ENCODE measurements around the gene HNRNPC.
"Not testable (repeated sequence)": the region's sequence is repeated elsewhere in the genome, so short reads cannot be mapped to it uniquely, and the experiment has no call there.

The HNRNPC gene

DNA sequence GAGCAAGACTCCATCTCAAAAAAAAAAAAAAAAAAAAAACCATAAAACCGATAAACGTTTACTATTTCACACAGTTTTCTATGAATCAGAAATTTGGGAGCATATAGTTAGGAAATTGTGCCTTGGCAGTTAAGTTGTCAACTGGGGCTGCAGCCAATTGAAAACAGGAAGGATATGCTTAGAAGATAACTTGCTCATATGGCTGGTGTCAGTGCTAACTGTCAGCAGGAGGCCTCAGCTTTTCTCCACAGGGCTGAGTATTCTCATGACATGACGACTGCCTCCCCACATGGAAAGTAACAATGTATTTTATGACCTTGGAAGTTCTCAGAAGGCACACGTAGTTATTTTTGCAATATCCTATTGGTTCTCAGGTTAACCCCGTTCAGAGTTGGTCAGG, 83.8 kb downstream of the HNRNPC start:
- no peak for DNase-seq

DNA sequence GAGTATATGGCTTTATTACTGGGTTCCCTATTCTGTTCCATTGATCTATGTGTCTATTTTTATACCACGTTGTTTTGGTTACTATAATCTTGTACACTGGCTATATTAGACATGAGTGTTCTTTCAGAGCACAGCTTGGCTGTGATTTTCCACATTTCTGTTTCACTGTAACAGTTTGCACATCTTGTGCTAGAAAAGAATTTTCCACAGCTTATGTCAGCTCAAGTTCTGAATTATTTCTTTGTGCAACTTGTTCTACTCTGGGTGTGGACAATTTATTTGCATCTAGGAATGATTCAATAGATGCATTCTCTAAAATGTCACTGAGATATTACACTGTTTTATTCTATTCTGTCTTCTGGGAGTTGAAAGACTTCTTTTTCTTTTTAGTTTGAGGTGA, 85.0 kb downstream of the HNRNPC start:
- no peak for DNase-seq

DNA sequence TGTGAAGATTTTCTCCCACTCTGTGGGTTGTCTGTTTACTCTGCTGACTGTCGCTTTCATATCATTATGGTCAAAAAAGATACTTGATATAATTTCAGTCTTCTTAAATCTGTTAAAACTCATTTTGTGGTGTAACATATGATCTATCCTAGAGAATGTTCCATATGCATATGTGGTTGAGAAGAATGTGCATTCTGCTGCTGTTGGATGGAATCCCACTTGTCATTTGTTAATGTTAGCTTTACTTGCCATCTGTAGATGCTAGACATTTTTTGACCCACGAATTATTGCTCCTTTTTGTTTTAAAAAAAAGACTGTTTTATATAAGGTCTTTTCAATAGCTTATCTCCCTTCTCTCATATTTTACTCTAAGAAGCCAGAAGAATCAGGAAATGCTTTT, 87.1 kb downstream of the HNRNPC start:
- DNase-seq, result no peak

DNA sequence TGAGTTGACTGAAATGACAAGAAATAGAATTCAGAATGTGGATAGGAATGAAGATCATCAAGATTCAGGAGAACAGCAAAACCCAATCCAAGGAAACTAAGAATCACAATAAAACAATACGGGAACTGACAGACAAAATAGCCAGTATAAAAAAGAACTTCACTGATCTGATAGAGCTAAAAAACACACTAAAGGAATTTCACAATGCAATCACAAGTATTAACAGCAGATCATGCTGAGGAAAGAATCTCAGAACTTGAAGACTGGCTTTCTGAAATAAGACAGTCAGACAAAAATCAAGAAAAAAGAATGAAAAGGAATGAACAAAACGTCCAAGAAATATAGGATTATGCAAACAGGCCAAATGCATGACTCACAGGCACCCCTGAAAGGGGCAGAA, 98.1 kb downstream of the HNRNPC start:
- DNase-seq, result no peak

DNA sequence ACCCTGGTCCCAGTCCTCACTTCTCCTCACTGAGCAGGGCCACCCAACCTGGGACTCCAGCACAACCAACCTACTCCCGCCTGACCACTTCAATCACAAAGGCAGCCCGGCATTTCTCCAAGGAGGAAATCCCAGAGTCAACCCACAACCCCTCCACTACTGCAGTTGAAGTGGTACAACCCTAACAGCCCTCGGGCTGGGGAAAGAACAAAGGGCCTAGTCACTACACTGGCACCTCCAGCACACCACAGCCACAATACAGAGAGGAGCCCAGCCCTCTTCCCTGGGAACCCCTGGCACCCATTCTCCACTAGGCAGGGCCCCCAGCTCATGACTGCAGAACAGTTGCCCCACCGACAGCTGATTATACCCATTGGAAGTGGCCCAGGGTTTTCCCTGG, 99.7 kb downstream of the HNRNPC start:
- DNase-seq, result no peak

DNA sequence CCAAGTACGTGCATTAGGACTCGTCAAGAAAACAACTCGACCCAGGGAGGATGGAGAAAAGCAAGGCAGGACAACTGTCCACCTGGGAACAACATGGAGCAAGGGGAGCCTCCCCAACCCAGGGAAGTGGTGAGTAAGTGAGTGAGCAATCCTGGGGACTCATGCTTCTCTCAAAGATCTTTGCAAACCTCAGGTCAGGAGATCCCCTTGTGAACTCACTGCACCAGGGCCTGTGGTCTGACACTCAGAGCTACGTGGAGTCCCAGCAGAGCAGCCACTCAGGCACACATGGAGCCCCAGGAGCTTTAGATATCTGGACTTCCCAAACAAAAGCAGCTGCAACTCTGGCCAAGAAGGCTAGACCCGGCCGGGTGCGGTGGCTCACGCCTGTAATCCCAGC, 101.2 kb downstream of the HNRNPC start:
- no peak for DNase-seq

DNA sequence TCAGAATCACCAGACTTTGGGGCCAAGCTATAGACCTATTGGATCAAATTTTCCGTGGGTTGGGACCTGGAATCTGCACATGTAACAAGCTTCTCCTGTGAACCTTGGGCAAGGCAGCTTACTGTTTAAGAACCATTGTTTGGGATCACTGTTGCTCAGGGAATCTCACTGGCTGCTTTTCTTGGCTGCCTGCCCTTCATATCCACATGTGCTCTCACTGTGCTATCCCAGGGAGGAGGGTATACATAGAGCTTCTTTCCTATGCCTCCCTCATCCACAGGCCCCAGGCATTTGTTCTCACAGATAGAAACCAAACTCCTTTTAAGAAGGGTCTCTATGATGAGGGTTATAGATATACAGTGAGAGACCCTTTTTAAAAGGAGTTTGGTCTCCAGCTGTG, 103.6 kb downstream of the HNRNPC start:
- not testable (repeated sequence) for DNase-seq

DNA sequence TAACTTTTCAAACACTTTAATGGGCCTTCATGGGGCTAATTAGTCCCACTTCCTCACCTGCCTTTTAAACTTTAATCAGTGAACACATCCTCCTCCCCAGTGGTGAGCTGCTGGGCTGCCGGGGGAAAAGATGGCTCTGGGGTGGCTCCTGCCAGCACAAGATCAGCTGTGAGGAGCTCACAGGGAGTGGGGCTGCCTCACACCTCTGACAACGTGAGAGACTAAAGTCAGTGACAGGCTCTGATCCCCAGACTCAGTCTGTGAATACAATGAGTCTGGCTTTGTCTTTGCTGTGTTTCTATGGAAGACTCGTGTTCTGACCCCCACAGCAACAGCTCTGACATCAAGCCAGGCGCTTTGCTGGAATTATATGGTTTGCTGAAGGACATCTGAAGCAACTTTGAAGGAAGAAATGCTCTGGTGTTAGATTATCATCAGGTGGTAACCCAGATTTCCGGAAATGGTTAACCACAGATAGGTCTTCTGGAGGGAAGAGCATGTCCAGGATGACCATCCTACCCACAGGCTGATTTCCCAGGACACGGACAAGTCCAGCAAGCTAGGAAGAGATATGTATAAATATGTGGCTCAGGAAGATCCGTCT, 104.1 kb downstream of the HNRNPC start:
- not testable (repeated sequence) for DNase-seq

DNA sequence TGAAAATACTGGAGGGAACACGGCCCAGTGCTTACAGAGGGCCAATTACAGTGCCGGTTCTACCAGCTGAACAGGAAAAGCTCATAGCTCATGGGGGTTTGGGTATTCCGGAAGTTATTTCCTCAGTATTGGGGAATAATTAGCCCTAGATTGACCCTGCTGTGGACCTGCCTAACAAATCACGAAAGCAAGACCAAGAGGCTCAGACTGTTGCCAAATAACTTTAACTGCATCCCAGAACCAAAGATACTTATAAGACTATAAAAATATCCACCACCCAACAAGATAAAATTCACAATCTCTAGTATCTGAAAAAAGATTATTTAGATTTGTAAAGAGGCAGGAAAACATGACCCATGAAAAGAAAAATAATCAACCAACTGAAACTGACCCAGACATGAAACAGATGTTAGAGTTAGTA, 105.4 kb downstream of the HNRNPC start:
- DNase-seq, result no peak

DNA sequence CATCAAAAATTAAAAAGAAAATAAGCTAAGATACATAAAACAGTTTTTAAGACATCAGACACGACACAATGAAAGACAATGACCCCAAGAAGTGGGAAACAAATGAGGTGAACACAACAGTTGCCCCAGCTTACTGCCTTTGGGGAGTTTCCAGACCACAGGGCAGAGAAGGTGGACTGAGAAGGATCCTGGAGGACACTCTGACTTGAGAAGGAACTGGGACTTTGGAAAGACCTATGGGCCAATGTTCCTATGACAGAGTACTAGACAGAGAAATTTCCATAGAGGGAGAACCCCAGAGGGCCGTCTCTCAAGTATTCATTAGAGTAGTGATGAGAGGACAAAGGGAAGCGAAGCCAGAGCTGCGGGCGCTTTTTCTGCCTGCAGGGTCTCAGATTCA, 107.2 kb downstream of the HNRNPC start:
- DNase-seq, result no peak

DNA sequence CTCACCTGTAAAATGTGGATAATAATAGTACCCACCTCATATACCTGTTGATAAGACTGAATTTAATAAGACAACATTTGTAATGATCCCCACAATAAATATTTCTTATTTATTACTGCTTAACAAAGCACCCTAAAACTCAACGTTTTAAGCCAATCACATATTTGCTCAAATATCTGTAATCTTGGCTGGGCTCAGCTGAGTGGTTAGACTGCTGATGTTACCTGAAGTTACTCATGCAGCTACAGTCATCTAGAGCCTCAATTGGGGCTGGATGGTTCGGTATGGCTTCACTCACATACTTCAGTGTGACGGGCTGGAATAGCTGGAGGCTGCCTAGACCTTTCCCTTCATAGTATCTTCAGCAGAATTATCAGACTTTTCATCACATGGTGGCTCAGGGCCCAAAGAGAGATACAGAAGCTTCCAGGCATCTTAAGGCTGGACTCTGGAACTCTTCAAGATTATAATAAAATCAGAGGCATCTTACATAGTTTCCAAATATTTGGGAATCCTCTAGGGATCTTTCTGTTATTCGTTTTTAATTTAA, 109.1 kb downstream of the HNRNPC start:
- no peak for DNase-seq
